ENCODE results near the gene SENP7.
A peak's percentile ranks its signal among the peaks of the same experiment; 100 is the strongest.
"Not testable (repeated sequence)": the region's sequence is repeated elsewhere in the genome, so short reads cannot be mapped to it uniquely, and the experiment has no call there.

SENP7 gene

GRCh38 chr3:101544161-101544850 lies 31.3 kb upstream of the SENP7 start:
- no peak for DNase-seq (ENCODE audit: low read depth)
- no peak overlapping the region for H3K4me3 ChIP-seq (ENCODE audit: low read length)
- peak; percentile 13 for TF ChIP-seq CTCF (conservative IDR thresholded peaks at IDR 0.05; ENCODE audit: low read depth, low read length)

GRCh38 chr3:101542957-101543356 lies 29.9 kb upstream of the SENP7 start:
- no peak for TF ChIP-seq CTCF (conservative IDR thresholded peaks at IDR 0.05; ENCODE audit: low read depth, low read length)
- no peak overlapping the region for H3K4me3 ChIP-seq (ENCODE audit: low read length)
- no peak for DNase-seq (ENCODE audit: low read depth)

- not testable (repeated sequence) for DNase-seq (ENCODE audit: low read depth); H3K4me3 ChIP-seq (ENCODE audit: low read length)
Observed at GRCh38 chr3:101536955-101537354, 23.9 kb upstream of the SENP7 start.

- no peak for DNase-seq (ENCODE audit: low read depth)
- H3K4me3 ChIP-seq (ENCODE audit: low read length) = no peak overlapping the region
- no peak for TF ChIP-seq CTCF (conservative IDR thresholded peaks at IDR 0.05; ENCODE audit: low read depth, low read length)
Observed at GRCh38 chr3:101536266-101536665, 23.3 kb upstream of the SENP7 start.

DNA sequence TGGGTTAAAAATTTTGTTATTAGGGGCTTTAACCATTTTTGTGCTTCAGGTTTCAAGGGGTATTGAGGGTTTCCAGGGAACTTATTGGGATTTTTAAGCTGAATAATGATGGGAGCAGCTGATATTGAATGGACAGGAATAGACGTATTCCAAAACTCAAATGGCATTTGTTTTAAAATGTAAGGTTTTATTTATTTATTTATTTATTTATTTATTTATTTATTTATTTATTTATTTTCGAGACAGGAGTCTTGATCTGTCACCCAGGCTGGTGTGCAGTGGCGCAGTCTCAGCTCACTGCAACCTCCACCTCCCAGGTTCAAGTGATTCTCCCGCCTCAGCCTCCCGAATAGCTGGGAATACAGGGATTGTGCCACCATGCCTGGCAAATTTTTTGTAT lies 22.2 kb upstream of the SENP7 start:
- TF ChIP-seq CTCF (conservative IDR thresholded peaks at IDR 0.05; ENCODE audit: low read depth, low read length) = no peak
- H3K4me3 ChIP-seq (ENCODE audit: low read length) = no peak overlapping the region
- no peak for DNase-seq (ENCODE audit: low read depth)

- no peak for TF ChIP-seq CTCF (conservative IDR thresholded peaks at IDR 0.05; ENCODE audit: low read depth, low read length)
- no peak for DNase-seq (ENCODE audit: low read depth)
- no peak overlapping the region for H3K4me3 ChIP-seq (ENCODE audit: low read length)
Observed at GRCh38 chr3:101533603-101533968, 20.6 kb upstream of the SENP7 start.

GRCh38 chr3:101532783-101533602 lies 20.0 kb upstream of the SENP7 start:
- no peak for TF ChIP-seq CTCF (conservative IDR thresholded peaks at IDR 0.05; ENCODE audit: low read depth, low read length)
- no peak for DNase-seq (ENCODE audit: low read depth)
- no peak overlapping the region for H3K4me3 ChIP-seq (ENCODE audit: low read length)

Data from retinal pigment epithelial cell (primary cell).